ENCODE measurements around the gene LPA. TPM values are rescaled to one million over a fixed set of nuclear protein-coding genes. Genes with fewer than 3 reads are reported as not detected.

Gene LPA
- total RNA-seq, 1 donor from 2014 or later, result not detected

DNA sequence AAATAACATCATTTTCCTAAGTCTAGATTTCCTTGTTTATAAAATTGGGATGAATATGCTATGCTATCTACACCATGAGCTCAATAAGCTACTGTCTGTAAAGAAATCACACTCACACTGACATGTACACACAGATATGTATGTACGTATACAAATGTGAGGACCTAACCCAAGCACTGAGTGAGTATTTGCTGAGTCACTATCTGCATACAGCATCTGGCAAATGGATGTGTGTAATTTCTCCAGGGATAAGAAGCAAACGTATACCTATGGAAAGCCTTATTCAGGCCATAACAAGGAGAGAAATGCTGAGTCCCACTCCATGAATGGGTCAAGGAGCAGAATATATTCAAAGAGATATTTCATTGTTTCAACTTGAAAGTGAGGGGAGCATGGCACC lies 153.9 kb downstream of the LPA start:
- Mint-ChIP-seq H3K36me3 (ENCODE audit: unreplicated experiment) (no peaks in the 10 kb centered on the region), H3K27me3 (ENCODE audit: unreplicated experiment) (peaks cover 5% of the 10 kb centered on the region), H3K4me1 (ENCODE audit: unreplicated experiment) (no peaks in the 10 kb centered on the region), H3K27ac (ENCODE audit: unreplicated experiment) (no peak overlapping the region), H3K9me3 (ENCODE audit: unreplicated experiment) (peaks cover 12% of the 10 kb centered on the region), H3K4me3 (ENCODE audit: unreplicated experiment) (no peak overlapping the region)
- TF ChIP-seq CTCF (IDR thresholded peaks at IDR 0.05), result no peak
- no peak for DNase-seq (ENCODE audit: extremely low spot score, unreplicated experiment)

DNA sequence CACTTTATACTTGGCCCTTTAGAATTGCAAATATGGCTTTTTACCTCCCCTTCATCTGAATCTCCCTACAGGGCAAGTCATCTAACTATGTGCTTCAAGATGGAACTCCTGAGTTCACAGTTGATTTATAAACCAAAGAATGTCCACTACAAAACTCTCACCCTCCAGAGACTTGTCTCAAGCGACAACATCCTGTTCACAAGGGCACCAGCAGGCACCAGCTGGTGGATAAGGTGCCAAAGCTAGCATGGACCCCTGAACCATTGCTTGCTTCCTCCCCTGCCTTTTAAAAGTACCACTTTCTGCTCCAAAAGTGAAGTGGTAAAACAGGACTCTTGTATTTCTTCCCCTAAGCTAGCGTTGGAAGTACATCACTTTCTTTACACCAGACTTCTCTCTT lies 154.5 kb downstream of the LPA start:
- Mint-ChIP-seq H3K9me3 (ENCODE audit: unreplicated experiment) (peaks cover 8% of the 10 kb centered on the region), H3K4me3 (ENCODE audit: unreplicated experiment) (no peak overlapping the region), H3K4me1 (ENCODE audit: unreplicated experiment) (no peaks in the 10 kb centered on the region), H3K27me3 (ENCODE audit: unreplicated experiment) (peaks cover 2% of the 10 kb centered on the region), H3K36me3 (ENCODE audit: unreplicated experiment) (no peaks in the 10 kb centered on the region), H3K27ac (ENCODE audit: unreplicated experiment) (no peak overlapping the region)
- TF ChIP-seq CTCF (IDR thresholded peaks at IDR 0.05), result no peak
- DNase-seq (ENCODE audit: extremely low spot score, unreplicated experiment), result no peak

DNA sequence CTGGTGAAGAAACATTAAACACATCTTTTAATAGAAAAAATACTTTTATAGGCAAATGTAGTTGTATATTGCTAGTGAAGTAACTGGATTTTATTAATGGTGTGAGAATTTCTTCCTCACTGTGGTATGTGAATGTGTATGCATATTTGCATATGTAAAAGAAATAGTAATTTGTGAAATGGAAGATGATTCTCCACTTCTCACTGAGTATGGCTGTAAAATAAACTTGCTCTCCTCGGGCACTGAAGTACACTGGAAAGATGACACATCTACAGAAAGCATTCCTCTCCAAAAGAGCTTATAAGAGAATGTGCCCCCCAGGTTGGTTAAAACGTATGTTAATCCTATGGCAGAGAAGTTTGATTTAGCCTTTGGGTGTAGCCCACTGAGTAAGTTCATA lies 155.5 kb downstream of the LPA start:
- Mint-ChIP-seq H3K4me1 (ENCODE audit: unreplicated experiment) (no peaks in the 10 kb centered on the region), H3K27me3 (ENCODE audit: unreplicated experiment) (no peaks in the 10 kb centered on the region), H3K27ac (ENCODE audit: unreplicated experiment) (no peak overlapping the region), H3K9me3 (ENCODE audit: unreplicated experiment) (peaks cover 13% of the 10 kb centered on the region), H3K4me3 (ENCODE audit: unreplicated experiment) (no peak overlapping the region), H3K36me3 (ENCODE audit: unreplicated experiment) (no peaks in the 10 kb centered on the region)
- no peak for TF ChIP-seq CTCF (IDR thresholded peaks at IDR 0.05)
- DNase-seq (ENCODE audit: extremely low spot score, unreplicated experiment), result no peak

- no peaks in the 10 kb centered on the region for H3K27me3 Mint-ChIP-seq (ENCODE audit: unreplicated experiment)
- no peak for TF ChIP-seq CTCF (IDR thresholded peaks at IDR 0.05)
- peaks cover 18% of the 10 kb centered on the region for H3K9me3 Mint-ChIP-seq (ENCODE audit: unreplicated experiment)
- no peak overlapping the region for H3K4me3 Mint-ChIP-seq (ENCODE audit: unreplicated experiment)
- DNase-seq (ENCODE audit: extremely low spot score, unreplicated experiment), result no peak
- no peaks in the 10 kb centered on the region for H3K36me3 Mint-ChIP-seq (ENCODE audit: unreplicated experiment)
- H3K4me1 Mint-ChIP-seq (ENCODE audit: unreplicated experiment), result no peaks in the 10 kb centered on the region
- no peak overlapping the region for H3K27ac Mint-ChIP-seq (ENCODE audit: unreplicated experiment)
These were observed 156.7 kb downstream of the LPA start for GRCh38 chr6:160507420-160507819.

- Mint-ChIP-seq H3K27me3 (ENCODE audit: unreplicated experiment) (no peaks in the 10 kb centered on the region), H3K9me3 (ENCODE audit: unreplicated experiment) (peaks cover 23% of the 10 kb centered on the region)
These were observed 158.1 kb downstream of the LPA start for GRCh38 chr6:160505970-160506369.

More at GRCh38 chr6:160505970-160506369, 158.1 kb downstream of the LPA start:
- Mint-ChIP-seq H3K4me1 (ENCODE audit: unreplicated experiment) (no peaks in the 10 kb centered on the region), H3K4me3 (ENCODE audit: unreplicated experiment) (no peak overlapping the region), H3K27ac (ENCODE audit: unreplicated experiment) (no peak overlapping the region), H3K36me3 (ENCODE audit: unreplicated experiment) (no peaks in the 10 kb centered on the region)
- no peak for DNase-seq (ENCODE audit: extremely low spot score, unreplicated experiment)
- no peak for TF ChIP-seq CTCF (IDR thresholded peaks at IDR 0.05)

All from osteocyte (in vitro differentiated cells).